HUES48 (cell line): ENCODE data around the gene COA1.
"Not testable (repeated sequence)": the region's sequence is repeated elsewhere in the genome, so short reads cannot be mapped to it uniquely, and the experiment has no call there.

Source experiments
- H3K27ac ChIP-seq: one replicate; pipeline ENCODE4 v1.7.0; 2013; ENCODE audit warnings: low read depth, low read length, inconsistent platforms
- H3K27me3 ChIP-seq: 2 replicates; pipeline ENCODE4 v1.6.1; 2013; ENCODE audit warnings: mild to moderate bottlenecking, low read length; ENCODE audit not compliant: control insufficient read depth, insufficient read depth
- H3K36me3 ChIP-seq: 2 replicates; pipeline ENCODE4 v1.6.1; 2013; ENCODE audit warnings: low read length; ENCODE audit not compliant: control insufficient read depth, insufficient read depth
- H3K4me1 ChIP-seq: 2 replicates; pipeline ENCODE4 v1.6.1; 2013; ENCODE audit warnings: mild to moderate bottlenecking, low read length; ENCODE audit not compliant: control insufficient read depth, insufficient read depth
- H3K4me3 ChIP-seq: 2 replicates; pipeline ENCODE4 v1.5.1; 2013; ENCODE audit warnings: mild to moderate bottlenecking, low read depth, low read length
- H3K9ac ChIP-seq: 2 replicates; pipeline ENCODE4 v1.6.1; 2013; ENCODE audit warnings: mild to moderate bottlenecking, low read depth, low read length, moderate library complexity
- H3K9me3 ChIP-seq: 2 replicates; pipeline ENCODE4 v1.6.1; 2013; ENCODE audit warnings: low read length; ENCODE audit not compliant: control insufficient read depth, insufficient read depth

Gene COA1

DNA sequence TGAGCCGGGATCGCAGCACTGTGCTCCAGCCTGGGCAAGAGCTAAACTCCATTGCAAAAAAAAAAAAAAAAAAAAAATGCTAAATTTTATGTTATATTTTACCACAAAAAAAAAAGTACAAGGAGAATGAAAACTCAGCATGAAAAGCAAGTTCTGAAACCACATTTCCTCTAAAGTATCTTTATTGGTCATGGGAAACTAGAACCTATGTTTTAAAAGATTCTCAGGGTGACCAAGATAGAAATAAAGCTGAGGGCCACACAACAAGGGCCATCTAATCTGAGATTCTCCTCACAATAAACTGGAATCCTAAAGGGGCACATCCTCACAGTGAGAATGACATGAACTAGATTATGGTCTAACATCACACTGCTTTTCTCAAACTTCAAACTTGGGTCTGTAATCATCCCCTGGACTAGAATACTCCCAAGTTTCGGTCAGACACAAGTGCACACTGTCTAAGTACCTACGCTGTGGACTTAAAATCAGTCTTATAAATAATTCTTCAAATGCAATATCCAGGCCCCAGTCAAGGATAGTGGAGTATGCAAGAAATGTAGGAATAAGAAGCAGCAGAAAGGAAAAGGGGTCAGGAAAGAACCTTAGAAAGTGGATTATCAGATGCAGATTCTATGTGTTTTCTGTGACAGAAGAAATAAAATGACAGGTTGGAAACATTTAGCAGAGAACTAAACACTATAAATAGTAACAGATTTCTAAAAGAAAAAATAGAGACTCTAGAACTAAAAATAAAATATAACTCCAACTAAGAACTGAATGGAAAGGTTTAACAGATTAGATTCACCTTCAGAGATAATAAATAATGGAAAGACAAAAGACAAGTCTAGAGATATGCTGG is 49.9 kb downstream of the COA1 start:
- Histone ChIP-seq H3K9ac (no peak overlapping the region), H3K27me3 (no peaks in the 10 kb centered on the region), H3K27ac (no peak overlapping the region), H3K9me3 (no peaks in the 10 kb centered on the region), H3K4me3 (no peak overlapping the region), H3K4me1 (no peaks in the 10 kb centered on the region), H3K36me3 (no peaks in the 10 kb centered on the region)

DNA sequence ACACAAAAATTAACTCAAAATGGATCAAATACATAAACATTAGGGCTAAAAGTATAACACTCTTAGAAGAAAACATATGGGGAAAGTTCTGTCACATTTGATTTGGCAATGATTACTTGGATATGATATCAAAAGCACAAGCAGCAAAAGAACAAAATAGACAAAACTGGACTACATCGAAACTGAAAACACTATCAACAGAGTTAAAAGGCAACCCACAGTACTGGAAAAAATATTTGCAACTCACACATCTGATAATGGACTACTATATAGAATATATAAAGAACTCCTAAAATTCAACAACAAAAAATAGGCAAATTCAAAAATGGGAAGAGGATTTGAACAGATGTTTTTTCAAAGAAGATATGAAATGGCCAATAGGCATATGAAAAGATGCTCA is 51.0 kb downstream of the COA1 start:
- no peak overlapping the region for H3K27ac ChIP-seq
- H3K36me3 ChIP-seq: no peaks in the 10 kb centered on the region
- H3K9ac ChIP-seq: no peak overlapping the region
- no peak overlapping the region for H3K4me3 ChIP-seq
- H3K4me1 ChIP-seq: no peaks in the 10 kb centered on the region
- no peaks in the 10 kb centered on the region for H3K27me3 ChIP-seq
- no peaks in the 10 kb centered on the region for H3K9me3 ChIP-seq

DNA sequence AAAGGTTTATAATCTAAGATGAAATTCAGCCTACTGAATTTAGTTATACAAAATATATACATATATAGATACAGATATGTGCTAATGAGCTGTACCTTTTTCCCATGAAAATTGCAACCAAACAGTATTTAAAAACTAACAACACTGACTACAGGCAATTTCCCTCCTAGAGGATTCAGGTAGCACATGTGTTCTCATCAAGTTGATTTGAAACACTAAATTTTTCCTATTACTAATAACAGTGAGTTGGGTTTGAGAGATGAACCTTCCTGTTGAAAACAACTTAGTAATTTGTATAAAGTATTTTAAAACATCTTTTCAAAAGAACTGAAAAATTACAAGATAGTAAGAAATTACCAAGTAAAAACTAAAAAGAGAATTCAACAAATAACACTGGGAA is 51.5 kb downstream of the COA1 start:
- H3K9me3 ChIP-seq: no peaks in the 10 kb centered on the region
- no peak overlapping the region for H3K9ac ChIP-seq
- H3K27me3 ChIP-seq: no peaks in the 10 kb centered on the region
- no peak overlapping the region for H3K27ac ChIP-seq
- no peaks in the 10 kb centered on the region for H3K4me1 ChIP-seq
- H3K36me3 ChIP-seq: no peaks in the 10 kb centered on the region
- H3K4me3 ChIP-seq: no peak overlapping the region

DNA sequence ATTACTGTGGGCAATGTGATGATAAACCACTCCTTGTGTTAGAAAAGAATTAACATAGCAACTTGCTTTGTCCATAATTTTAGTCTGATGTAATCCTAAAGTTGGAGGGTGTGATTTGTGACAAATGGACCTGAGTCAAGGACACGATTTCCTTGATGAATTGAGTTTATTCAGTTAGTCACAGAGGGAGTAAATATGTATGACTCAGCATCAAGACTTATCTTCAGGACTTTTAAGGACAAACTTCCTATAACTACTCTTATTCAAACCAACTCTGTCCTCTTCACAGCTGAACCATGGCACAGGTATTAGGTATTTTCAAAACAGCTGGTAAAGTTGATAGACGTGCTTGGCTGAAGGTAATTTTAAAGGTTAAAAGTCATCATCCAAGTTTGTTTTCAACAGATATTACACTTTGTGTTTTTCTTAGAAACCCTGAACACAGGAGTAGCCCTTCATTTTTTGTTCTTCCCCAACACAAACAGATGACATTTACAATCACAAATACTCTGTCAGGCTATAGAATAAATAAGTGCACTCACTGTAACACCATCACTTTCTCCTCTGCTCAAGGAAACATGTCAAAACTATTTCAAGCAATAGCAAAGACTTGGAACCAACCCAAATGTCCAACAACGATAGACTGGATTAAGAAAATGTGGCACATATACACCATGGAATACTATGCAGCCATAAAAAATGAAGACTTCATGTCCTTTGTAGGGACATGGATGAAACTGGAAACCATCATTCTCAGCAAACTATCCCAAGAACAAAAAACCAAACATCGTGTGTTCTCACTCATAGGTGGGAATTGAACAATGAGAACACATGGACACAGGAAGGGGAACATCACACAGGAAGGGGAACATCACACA is 54.5 kb downstream of the COA1 start:
- peaks cover 3% of the 10 kb centered on the region; the same call in 1 of the 2 replicates for H3K36me3 ChIP-seq
- peaks cover 2% of the 10 kb centered on the region for H3K4me1 ChIP-seq
- H3K4me3 ChIP-seq: no peak overlapping the region
- H3K27me3 ChIP-seq: no peaks in the 10 kb centered on the region
- H3K27ac ChIP-seq: no peak overlapping the region
- no peaks in the 10 kb centered on the region for H3K9me3 ChIP-seq
- no peak overlapping the region for H3K9ac ChIP-seq

DNA sequence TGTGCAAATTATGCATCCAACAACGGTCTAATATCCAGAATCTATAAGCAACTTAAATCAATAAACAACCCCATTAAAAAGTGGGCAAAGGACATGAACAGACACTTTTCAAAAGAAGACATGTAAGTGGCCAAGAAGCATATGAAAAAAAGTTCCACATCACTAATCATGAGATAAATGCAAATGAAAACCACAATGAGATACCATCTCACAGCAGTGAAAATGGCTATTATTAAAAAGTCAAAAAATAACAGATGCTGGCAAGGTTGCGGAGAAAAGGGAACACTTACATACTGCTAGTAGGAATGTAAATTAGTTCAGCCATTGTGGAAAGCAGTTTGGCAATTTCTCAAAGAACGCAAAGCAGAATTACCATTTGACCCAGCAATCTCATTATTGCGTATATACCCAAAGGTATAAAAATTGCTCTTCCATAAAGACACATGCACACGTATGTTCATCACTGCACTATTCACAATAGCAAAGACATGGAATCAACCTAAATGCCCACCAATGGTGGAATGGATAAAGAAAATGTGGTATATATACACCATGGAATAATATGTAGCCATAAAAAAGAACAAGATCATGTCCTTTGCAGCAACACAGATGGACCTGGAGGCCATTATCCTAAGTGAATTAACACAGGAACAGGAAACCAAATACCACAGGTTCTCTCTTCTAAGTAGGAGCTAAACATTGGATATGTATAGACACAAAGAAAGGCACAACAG is 55.9 kb downstream of the COA1 start:
- not testable (repeated sequence) for H3K27me3 ChIP-seq, H3K9me3 ChIP-seq, H3K27ac ChIP-seq, H3K36me3 ChIP-seq, H3K4me3 ChIP-seq, H3K9ac ChIP-seq
- peaks cover 12% of the 10 kb centered on the region for H3K4me1 ChIP-seq

DNA sequence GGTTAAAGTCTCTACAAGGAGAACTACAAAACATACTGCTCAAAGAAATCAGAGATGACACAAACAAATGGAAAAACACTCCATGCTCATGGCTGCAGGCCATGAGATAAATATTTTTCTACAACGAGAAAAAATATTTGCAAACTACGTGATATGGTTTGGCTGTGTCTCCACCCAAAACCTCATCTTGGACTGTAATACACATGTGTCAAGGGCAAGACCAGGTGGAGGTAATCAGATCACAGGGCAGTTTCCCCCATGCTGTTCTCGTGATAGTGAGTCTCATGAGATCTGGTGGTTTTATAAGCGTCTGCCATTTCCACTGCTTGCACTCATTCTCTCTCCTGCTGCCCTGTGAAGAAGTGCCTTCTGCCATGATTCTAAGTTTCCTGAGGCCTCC is 57.8 kb downstream of the COA1 start:
- Histone ChIP-seq H3K27me3 (no peaks in the 10 kb centered on the region), H3K4me1 (peaks cover 13% of the 10 kb centered on the region), H3K4me3 (no peak overlapping the region), H3K9me3 (peaks cover 6% of the 10 kb centered on the region; the same call in 1 of the 2 replicates), H3K36me3 (peaks cover 3% of the 10 kb centered on the region; the same call in 1 of the 2 replicates), H3K27ac (no peak overlapping the region), H3K9ac (no peak overlapping the region)

DNA sequence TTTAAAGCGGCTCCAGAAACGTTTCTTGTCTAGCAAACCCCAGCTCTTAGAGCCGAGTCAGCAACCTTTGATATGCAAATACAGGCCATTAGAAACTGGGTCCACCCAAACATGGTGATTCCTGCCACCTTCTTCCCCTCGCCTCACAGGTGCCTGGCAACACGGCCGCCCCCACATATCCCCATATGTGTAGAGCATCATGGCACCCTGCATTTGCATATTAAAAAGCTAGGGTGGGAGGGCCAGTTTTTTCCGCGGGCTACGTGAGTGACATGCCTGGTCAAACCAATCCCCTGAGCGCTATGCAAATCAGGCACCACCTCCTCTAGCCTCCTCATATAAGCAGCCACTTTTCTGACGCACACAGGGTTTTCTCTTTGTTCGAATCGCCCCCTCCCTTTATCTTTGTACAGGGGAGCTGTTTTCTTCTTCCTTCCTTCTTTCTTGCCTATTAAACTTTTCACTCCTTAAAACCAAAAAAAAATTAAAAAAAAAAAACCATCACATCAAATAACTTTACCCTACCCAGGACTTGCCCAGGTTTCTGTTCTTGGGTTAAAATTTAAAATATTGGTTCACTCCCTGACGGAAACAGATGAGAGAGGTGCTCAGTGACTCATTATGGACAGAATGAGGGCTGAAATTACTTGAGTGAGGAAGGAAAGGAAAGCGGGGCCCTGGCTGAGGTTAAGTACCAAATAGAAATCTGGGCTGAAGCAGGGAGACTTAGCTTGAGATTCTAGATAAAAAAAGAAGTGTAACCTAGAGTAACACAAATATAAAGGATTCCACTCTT is 59.8 kb downstream of the COA1 start:
- H3K9ac ChIP-seq: peak overlapping the region; percentile 48
- H3K27ac ChIP-seq: peak overlapping the region; percentile 93
- no peaks in the 10 kb centered on the region for H3K27me3 ChIP-seq
- H3K4me3 ChIP-seq: peak overlapping the region; percentile 50
- peaks cover 6% of the 10 kb centered on the region; the same call in 1 of the 2 replicates for H3K9me3 ChIP-seq
- H3K36me3 ChIP-seq: peaks cover 3% of the 10 kb centered on the region; the same call in 1 of the 2 replicates
- H3K4me1 ChIP-seq: peaks cover 18% of the 10 kb centered on the region

DNA sequence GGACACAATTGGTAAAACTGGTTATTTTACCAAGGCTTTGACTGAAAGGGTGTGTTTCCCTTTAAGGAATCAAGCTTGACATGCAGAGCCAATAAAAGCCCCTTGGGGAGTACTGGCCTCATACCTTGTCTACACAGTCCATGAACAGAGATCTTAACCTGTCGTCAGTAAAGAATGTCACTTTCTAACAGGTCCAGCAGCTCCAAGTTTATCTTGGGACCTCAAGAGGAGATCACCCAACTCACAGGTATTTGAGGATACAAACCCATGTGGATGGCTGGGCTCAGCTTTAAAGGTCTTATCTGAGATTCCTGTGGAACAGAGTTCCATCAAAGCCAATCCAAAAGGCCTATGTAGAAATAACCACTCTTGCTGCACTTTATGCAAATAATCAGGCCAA is 61.3 kb downstream of the COA1 start:
- Histone ChIP-seq H3K9me3 (peaks cover 6% of the 10 kb centered on the region; the same call in 1 of the 2 replicates), H3K4me1 (peaks cover 18% of the 10 kb centered on the region)

DNA sequence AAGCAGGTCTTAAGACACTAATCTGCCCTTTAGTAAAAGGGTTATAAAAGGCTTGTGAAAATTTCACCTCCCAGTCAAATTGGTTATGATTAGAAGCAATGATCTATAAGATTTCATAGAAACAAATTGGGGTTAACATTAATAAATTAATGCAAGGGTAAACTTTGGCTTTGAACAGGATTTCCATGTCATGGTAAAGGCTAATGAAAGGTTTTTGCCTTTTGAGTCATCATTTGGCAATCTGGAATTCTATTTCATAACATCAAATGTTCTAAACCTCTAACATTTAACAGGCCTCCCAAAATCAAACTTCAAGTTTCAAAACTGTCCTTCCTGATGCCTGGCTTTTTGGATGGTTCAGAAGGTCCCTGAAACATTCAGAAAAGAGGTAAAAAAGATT is 62.4 kb downstream of the COA1 start:
- Histone ChIP-seq H3K36me3 (peaks cover 8% of the 10 kb centered on the region; the same call in 1 of the 2 replicates), H3K9ac (no peak overlapping the region), H3K4me3 (no peak overlapping the region), H3K27me3 (no peaks in the 10 kb centered on the region), H3K4me1 (peaks cover 18% of the 10 kb centered on the region), H3K27ac (no peak overlapping the region), H3K9me3 (peaks cover 6% of the 10 kb centered on the region; the same call in 1 of the 2 replicates)

More for the DNA sequence above, 61.3 kb downstream of the COA1 start:
- no peak overlapping the region for H3K27ac ChIP-seq
- H3K4me3 ChIP-seq: no peak overlapping the region
- peaks cover 5% of the 10 kb centered on the region; the same call in 1 of the 2 replicates for H3K36me3 ChIP-seq
- no peaks in the 10 kb centered on the region for H3K27me3 ChIP-seq
- H3K9ac ChIP-seq: no peak overlapping the region

DNA sequence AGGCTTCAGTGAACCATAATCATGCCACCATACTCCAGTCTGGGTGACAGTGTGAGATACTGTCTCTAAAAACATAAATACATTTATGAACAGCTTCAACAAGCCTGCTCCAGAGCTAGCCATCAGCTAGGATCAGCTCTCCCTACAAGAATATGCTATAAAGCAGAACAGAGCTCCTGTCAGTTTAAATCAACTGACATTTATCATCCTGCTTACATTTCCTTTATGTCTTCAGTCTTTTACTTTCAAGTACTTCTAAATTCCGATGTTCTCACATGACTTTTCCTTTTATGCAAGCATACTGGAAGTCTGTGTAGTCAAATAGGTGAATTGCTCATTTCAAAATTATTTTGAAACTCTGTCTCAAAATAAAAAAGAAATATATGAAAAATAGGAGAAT is 64.6 kb downstream of the COA1 start:
- no peaks in the 10 kb centered on the region for H3K27me3 ChIP-seq
- no peak overlapping the region for H3K9ac ChIP-seq
- H3K27ac ChIP-seq: no peak overlapping the region
- no peak overlapping the region for H3K4me3 ChIP-seq
- H3K4me1 ChIP-seq: peaks cover 30% of the 10 kb centered on the region
- peaks cover 6% of the 10 kb centered on the region; the same call in 1 of the 2 replicates for H3K9me3 ChIP-seq
- H3K36me3 ChIP-seq: 0 out of 2 replicates have a peak, but pooled peaks cover 5% of the 10 kb centered on the region
